ENCODE data around the gene STAT3. TPM values are rescaled to one million over a fixed set of nuclear protein-coding genes. Genes with fewer than 3 reads are reported as not detected.

The STAT3 gene
- total RNA-seq, 1 donor from 2014 or later: 181 TPM

- DNase-seq (ENCODE audit: low spot score in 2 of 2): no peak
- no peaks in the 10 kb centered on the region for H3K9me3 ChIP-seq
- no peak overlapping the region for H3K4me3 ChIP-seq
- peaks cover 4 to 10% of the 10 kb centered on the region in 2 donors for H3K4me1 ChIP-seq
- H3K27ac ChIP-seq: no peak overlapping the region
- intact Hi-C loops (cut with DNase I): no loop called here
- H3K27me3 ChIP-seq: no peaks in the 10 kb centered on the region
- TF ChIP-seq, protein P1, sequence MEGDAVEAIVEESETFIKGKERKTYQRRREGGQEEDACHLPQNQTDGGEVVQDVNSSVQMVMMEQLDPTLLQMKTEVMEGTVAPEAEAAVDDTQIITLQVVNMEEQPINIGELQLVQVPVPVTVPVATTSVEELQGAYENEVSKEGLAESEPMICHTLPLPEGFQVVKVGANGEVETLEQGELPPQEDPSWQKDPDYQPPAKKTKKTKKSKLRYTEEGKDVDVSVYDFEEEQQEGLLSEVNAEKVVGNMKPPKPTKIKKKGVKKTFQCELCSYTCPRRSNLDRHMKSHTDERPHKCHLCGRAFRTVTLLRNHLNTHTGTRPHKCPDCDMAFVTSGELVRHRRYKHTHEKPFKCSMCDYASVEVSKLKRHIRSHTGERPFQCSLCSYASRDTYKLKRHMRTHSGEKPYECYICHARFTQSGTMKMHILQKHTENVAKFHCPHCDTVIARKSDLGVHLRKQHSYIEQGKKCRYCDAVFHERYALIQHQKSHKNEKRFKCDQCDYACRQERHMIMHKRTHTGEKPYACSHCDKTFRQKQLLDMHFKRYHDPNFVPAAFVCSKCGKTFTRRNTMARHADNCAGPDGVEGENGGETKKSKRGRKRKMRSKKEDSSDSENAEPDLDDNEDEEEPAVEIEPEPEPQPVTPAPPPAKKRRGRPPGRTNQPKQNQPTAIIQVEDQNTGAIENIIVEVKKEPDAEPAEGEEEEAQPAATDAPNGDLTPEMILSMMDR (IDR thresholded peaks at IDR 0.05): no peak
- H3K36me3 ChIP-seq: no peaks in the 10 kb centered on the region
Observed at GRCh38 chr17:42281571-42282096, 106.6 kb downstream of the STAT3 start.

DNA sequence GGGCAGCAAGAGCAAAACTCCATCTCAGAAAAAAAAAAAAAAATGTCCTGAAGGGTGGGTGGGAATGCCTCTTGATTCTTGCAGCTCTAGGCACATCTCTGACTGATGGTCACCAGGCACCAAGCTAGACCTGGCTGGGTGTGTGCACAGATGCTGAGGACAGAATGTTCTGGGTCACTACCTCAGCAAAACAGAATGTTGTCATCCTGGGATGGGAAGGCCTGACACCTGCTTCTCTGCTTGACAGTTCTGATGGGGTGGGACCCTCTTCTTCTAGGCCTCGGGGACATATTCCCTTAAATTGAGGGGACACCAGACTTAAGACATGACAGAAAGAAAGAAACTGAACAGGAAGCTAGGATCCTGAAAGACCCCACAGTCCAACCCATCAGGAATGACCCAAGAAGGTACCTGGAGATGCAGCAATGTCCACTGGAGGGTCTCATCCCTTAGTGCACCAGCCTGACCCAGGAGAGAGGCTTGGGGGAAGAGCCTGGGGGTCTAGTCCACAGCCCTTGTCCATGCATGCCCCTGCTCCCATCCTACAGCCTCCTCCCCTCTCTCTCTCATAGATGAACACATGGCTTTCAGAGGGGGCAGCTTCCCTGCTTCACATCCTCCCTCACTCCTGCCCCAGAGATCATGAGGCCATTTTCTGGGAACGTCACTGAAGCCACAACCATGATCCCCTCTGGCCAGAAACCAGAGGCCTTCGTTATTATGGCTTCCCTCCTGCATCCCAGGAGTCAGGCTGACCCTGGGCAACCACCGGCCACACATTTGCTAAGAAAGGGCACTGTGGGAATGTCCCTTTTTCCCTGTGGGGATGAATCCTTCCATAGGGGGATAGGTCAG, 108.2 kb downstream of the STAT3 start:
- no peaks in the 10 kb centered on the region for H3K27me3 ChIP-seq
- H3K4me1 ChIP-seq: peaks cover 0 to 6% of the 10 kb centered on the region in 2 donors
- no peaks in the 10 kb centered on the region for H3K36me3 ChIP-seq
- DNase-seq (ENCODE audit: low spot score in 2 of 2): no peak
- H3K27ac ChIP-seq: no peak overlapping the region
- H3K9me3 ChIP-seq: no peaks in the 10 kb centered on the region
- intact Hi-C loops (cut with DNase I): loop anchor here (5.0 kb wide), 2 partner anchors 48 to 88 kb away; partner anchors contain the start of gene GHDC
- no peak overlapping the region for H3K4me3 ChIP-seq
- TF ChIP-seq, protein P1 (IDR thresholded peaks at IDR 0.05): no peak

DNA sequence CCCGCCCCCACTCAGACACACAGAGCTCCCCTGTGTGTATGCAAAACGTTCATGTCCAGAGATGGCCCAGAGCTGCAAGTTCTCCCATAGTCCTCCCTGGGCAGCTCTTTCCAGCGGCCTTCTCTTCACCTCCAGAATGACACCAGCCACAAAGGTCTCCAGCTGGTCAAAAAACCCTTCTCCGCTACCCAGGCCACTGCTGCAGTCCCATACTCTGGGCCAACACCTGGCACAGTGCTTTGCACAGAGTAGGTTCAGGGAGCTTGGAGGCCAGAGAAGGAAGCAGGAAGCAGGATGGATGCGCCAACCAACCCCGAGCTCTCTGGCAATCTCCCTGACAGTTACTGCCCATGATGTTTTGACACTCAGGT, 110.9 kb downstream of the STAT3 start:
- intact Hi-C loops (cut with DNase I): loop anchor here (5.0 kb wide), 2 partner anchors 45 to 85 kb away; partner anchors contain the start of gene GHDC
- H3K4me1 ChIP-seq: peaks cover 0 to 12% of the 10 kb centered on the region in 2 donors
- no peaks in the 10 kb centered on the region for H3K36me3 ChIP-seq
- TF ChIP-seq, protein P1 (IDR thresholded peaks at IDR 0.05): no peak
- H3K27ac ChIP-seq: peak overlapping the region; percentile 87 to 88
- H3K4me3 ChIP-seq: peak overlapping the region; percentile 93 to 94
- no peaks in the 10 kb centered on the region for H3K9me3 ChIP-seq
- no peaks in the 10 kb centered on the region for H3K27me3 ChIP-seq
- DNase-seq (ENCODE audit: low spot score in 2 of 2): no peak

GRCh38 chr17:42276609-42277341, 111.5 kb downstream of the STAT3 start:
- TF ChIP-seq, protein P1 (IDR thresholded peaks at IDR 0.05): no peak
- Histone ChIP-seq H3K4me3 (peak overlapping the region; percentile 93 to 94), H3K36me3 (no peaks in the 10 kb centered on the region), H3K9me3 (no peaks in the 10 kb centered on the region), H3K27me3 (no peaks in the 10 kb centered on the region), H3K4me1 (peaks cover 0 to 12% of the 10 kb centered on the region in 2 donors), H3K27ac (peak overlapping the region; percentile 87 to 88)
- intact Hi-C loops (cut with DNase I): loop anchor here (5.0 kb wide), 2 partner anchors 44 to 84 kb away; partner anchors contain the start of gene GHDC
- DNase-seq (ENCODE audit: low spot score in 2 of 2): peak in 1 of 2 donors; percentile 87

- peak within 1 kb of the TSS; percentile 93 to 94 for H3K4me3 ChIP-seq
- peak in 1 of 2 donors; percentile 81 for DNase-seq (ENCODE audit: low spot score in 2 of 2)
- H3K27ac ChIP-seq: peak within 1 kb of the TSS; percentile 87 to 88
- no peaks in the 10 kb centered on the region for H3K9me3 ChIP-seq
- no peaks in the 10 kb centered on the region for H3K27me3 ChIP-seq
- TF ChIP-seq, protein P1 (IDR thresholded peaks at IDR 0.05): no peak
- peaks cover 0 to 12% of the 10 kb centered on the region in 2 donors for H3K4me1 ChIP-seq
- no peaks in the 10 kb centered on the region for H3K36me3 ChIP-seq
- intact Hi-C loops (cut with DNase I): loop anchor here (5.0 kb wide), 2 partner anchors 44 to 84 kb away; partner anchors contain the start of gene GHDC
Observed at GRCh38 chr17:42276359-42276608, 112.0 kb downstream of the STAT3 start, which contains the start of gene STAT5B. STAT5B (minus strand) TSS chr17:42276391; CDS start chr17:42232127, 44,264 bp downstream.
